ENCODE data around the gene TMEM178B.

TMEM178B gene

GRCh38 chr7:141263983-141264382, 190.1 kb downstream of the TMEM178B start:
- DNase-seq (ENCODE audit: low read depth in 2 of 2): no peak

GRCh38 chr7:141264511-141264910, 190.6 kb downstream of the TMEM178B start:
- no peak for DNase-seq (ENCODE audit: low read depth in 2 of 2)

- DNase-seq (ENCODE audit: low read depth in 2 of 2): no peak
These were observed 191.8 kb downstream of the TMEM178B start for GRCh38 chr7:141265668-141266067.

- no peak for DNase-seq (ENCODE audit: low read depth in 2 of 2)
These were observed 194.8 kb downstream of the TMEM178B start for GRCh38 chr7:141268614-141269013.

GRCh38 chr7:141271451-141271850, 197.6 kb downstream of the TMEM178B start:
- no peak for DNase-seq (ENCODE audit: low read depth in 2 of 2)

- no peak for DNase-seq (ENCODE audit: low read depth in 2 of 2)
These were observed 198.6 kb downstream of the TMEM178B start for GRCh38 chr7:141272417-141272816.

- no peak for DNase-seq (ENCODE audit: low read depth in 2 of 2)
These were observed 201.5 kb downstream of the TMEM178B start for GRCh38 chr7:141275350-141275749.

- DNase-seq (ENCODE audit: low read depth in 2 of 2): no peak
These were observed 202.2 kb downstream of the TMEM178B start for GRCh38 chr7:141276031-141276430.

- DNase-seq (ENCODE audit: low read depth in 2 of 2): no peak
These were observed 206.2 kb downstream of the TMEM178B start for GRCh38 chr7:141280100-141280499.

GRCh38 chr7:141281311-141281710, 207.4 kb downstream of the TMEM178B start:
- no peak for DNase-seq (ENCODE audit: low read depth in 2 of 2)

GRCh38 chr7:141286522-141286921, 212.7 kb downstream of the TMEM178B start:
- DNase-seq (ENCODE audit: low read depth in 2 of 2): no peak

GRCh38 chr7:141287936-141288335, 214.1 kb downstream of the TMEM178B start:
- no peak for DNase-seq (ENCODE audit: low read depth in 2 of 2)

- no peak for DNase-seq (ENCODE audit: low read depth in 2 of 2)
These were observed 214.8 kb downstream of the TMEM178B start for GRCh38 chr7:141288626-141289025.

GRCh38 chr7:141290365-141290764, 216.5 kb downstream of the TMEM178B start:
- no peak for DNase-seq (ENCODE audit: low read depth in 2 of 2)

GRCh38 chr7:141290973-141291372, 217.1 kb downstream of the TMEM178B start:
- no peak for DNase-seq (ENCODE audit: low read depth in 2 of 2)

GRCh38 chr7:141291541-141291940, 217.7 kb downstream of the TMEM178B start:
- no peak for DNase-seq (ENCODE audit: low read depth in 2 of 2)

GRCh38 chr7:141294143-141294829, 220.4 kb downstream of the TMEM178B start:
- DNase-seq (ENCODE audit: low read depth in 2 of 2): no peak

- no peak for DNase-seq (ENCODE audit: low read depth in 2 of 2)
These were observed 221.6 kb downstream of the TMEM178B start for GRCh38 chr7:141295367-141295895.

GRCh38 chr7:141300816-141301215, 227.0 kb downstream of the TMEM178B start:
- DNase-seq (ENCODE audit: low read depth in 2 of 2): no peak

GRCh38 chr7:141301544-141301943, 227.7 kb downstream of the TMEM178B start:
- no peak for DNase-seq (ENCODE audit: low read depth in 2 of 2)

GRCh38 chr7:141302617-141303016, 228.8 kb downstream of the TMEM178B start:
- no peak for DNase-seq (ENCODE audit: low read depth in 2 of 2)

- no peak for DNase-seq (ENCODE audit: low read depth in 2 of 2)
These were observed 230.4 kb downstream of the TMEM178B start for GRCh38 chr7:141304291-141304690.

GRCh38 chr7:141306081-141306480, 232.2 kb downstream of the TMEM178B start:
- no peak for DNase-seq (ENCODE audit: low read depth in 2 of 2)

GRCh38 chr7:141312395-141312794, 238.5 kb downstream of the TMEM178B start:
- no peak for DNase-seq (ENCODE audit: low read depth in 2 of 2)

All from stimulated activated CD8-positive, alpha-beta memory T cell treated with anti-CD3 and anti-CD28 coated beads, Interleukin-2, amount 100 ng/mL, for 1 hour (primary cell).